Astrocyte of the spinal cord (primary cell): ENCODE data around the gene OPRL1.

Experiments
- DNase-seq: peaks from one replicate; pipeline ENCODE4 v3.0.0; 2011; ENCODE audit warnings: low read depth, low spot score
- H3K4me3 ChIP-seq: 2 replicates; pipeline ENCODE4 v1.5.1; 2011; ENCODE audit warnings: low read depth, mild to moderate bottlenecking, low read length, moderate library complexity
- CTCF ChIP-seq: IDR thresholded peaks from 2 replicates; pipeline ENCODE4 v1.5.1; 2012; ENCODE audit warnings: low read depth, mild to moderate bottlenecking, low read length, inconsistent platforms
- in situ Hi-C: cut with HindIII; loops from 2 replicates; pipeline ENCODE4 v1.10.0; 2017; ENCODE audit warnings: low sequenced_read_pairs

Gene OPRL1

GRCh38 chr20:64048402-64049044 is 31.4 kb upstream of the OPRL1 start:
- no peak for DNase-seq
- H3K4me3 ChIP-seq, result no peak overlapping the region
- in situ Hi-C loops, result no loop called here
- no peak for TF ChIP-seq CTCF

- TF ChIP-seq CTCF, result no peak
- in situ Hi-C loops, result no loop called here
- H3K4me3 ChIP-seq, result no peak within 1 kb of the TSS
- no peak for DNase-seq
These were observed 30.6 kb upstream of the OPRL1 start, which contains the start of gene SOX18 for GRCh38 chr20:64049060-64049877. Gene SOX18 (minus strand): TSS chr20:64049639. CDS start chr20:64049516, 123 bp downstream.

GRCh38 chr20:64049878-64050260 is 30.0 kb upstream of the OPRL1 start:
- H3K4me3 ChIP-seq, result no peak overlapping the region
- DNase-seq, result no peak
- in situ Hi-C loops, result no loop called here
- no peak for TF ChIP-seq CTCF

DNA sequence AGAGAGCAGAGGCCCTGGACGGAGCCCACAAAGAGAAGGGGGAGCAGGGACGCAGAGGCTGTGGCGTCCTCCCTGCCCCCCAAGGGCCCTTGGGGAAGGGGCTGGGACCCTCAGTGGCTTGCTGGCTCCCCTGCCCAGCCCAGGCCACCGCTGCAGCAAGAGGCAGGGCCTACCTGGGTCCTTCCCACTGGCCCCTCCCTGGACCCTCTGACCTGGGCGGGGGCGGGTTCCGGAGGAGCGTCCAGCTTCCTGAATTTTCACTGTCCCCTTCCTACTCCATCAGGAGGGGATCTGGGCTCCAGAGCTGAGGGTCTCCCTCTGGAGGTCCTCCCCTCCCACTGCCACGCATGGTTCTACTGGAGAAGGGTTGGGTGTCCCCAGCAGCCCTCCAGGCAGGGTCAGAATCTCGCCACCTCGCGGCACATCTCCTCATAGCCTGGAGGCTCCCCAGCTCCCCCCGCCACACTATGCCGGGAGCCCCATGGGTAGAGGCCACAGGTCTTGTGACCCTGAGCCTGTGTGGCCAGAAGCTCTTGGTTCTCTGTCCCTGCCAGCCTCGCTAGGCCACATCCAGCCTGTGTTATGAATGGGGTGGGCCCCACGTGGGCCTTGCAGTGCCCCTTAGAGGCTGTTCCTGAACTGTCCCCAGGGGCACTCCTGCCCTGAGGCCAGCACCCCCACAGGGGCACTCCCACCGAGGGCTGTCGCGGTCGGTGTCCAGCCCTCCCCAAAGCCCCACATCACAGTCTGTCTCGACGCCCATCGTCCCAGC is 29.4 kb upstream of the OPRL1 start:
- DNase-seq, result no peak
- in situ Hi-C loops, result no loop called here
- no peak for TF ChIP-seq CTCF
- H3K4me3 ChIP-seq, result no peak overlapping the region

DNA sequence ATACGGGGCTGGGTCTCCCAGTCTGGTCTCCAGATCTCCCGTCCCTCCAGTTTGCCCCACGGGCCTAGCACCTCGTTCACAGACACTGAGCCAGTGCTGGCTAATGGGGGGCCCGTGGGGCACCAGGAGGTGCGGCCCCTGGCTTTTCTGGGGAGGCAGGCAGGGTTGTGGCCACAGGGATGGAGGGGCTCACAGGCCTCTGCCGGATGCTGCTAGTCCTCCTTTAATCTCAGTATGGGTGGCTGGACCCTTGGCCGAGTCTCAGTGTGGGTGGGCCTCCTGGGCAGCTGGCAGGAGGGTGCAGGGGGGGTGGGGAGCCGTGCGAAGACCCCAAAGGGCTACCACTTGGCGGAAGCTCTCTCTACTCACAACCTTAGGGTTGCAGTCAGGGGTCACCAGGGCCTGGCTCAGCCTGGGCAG is 28.8 kb upstream of the OPRL1 start:
- in situ Hi-C loops, result no loop called here
- H3K4me3 ChIP-seq, result no peak overlapping the region
- TF ChIP-seq CTCF, result no peak
- no peak for DNase-seq

GRCh38 chr20:64051561-64052325 is 28.1 kb upstream of the OPRL1 start:
- no peak for DNase-seq
- H3K4me3 ChIP-seq, result no peak overlapping the region
- no peak for TF ChIP-seq CTCF
- in situ Hi-C loops, result no loop called here
